Left hindlimb (tissue), 1 donor: ENCODE measurements around the gene CRYBG3.

ENCODE experiments used
- DNase-seq: peaks from one replicate; pipeline ENCODE4 v3.0.0-alpha.2; 2018

The CRYBG3 gene

GRCh38 chr3:97839944-97840343, 18.1 kb downstream of the CRYBG3 start:
- no peak for DNase-seq

GRCh38 chr3:97841304-97841703, 19.5 kb downstream of the CRYBG3 start:
- DNase-seq = no peak

GRCh38 chr3:97841956-97842355, 20.1 kb downstream of the CRYBG3 start:
- no peak for DNase-seq

- DNase-seq = no peak
These were observed 27.0 kb downstream of the CRYBG3 start for GRCh38 chr3:97848779-97849178.

- no peak for DNase-seq
These were observed 35.6 kb downstream of the CRYBG3 start for GRCh38 chr3:97857401-97857800.

- no peak for DNase-seq
These were observed 38.6 kb downstream of the CRYBG3 start for GRCh38 chr3:97860364-97860763.

GRCh38 chr3:97862582-97862981, 40.8 kb downstream of the CRYBG3 start:
- no peak for DNase-seq

- DNase-seq = no peak
These were observed 41.2 kb downstream of the CRYBG3 start for GRCh38 chr3:97863031-97863430.

GRCh38 chr3:97863775-97864174, 42.0 kb downstream of the CRYBG3 start:
- no peak for DNase-seq

GRCh38 chr3:97871186-97871585, 49.4 kb downstream of the CRYBG3 start:
- DNase-seq = no peak

- no peak for DNase-seq
These were observed 50.2 kb downstream of the CRYBG3 start for GRCh38 chr3:97871801-97872524.

GRCh38 chr3:97872525-97873042, 50.8 kb downstream of the CRYBG3 start:
- DNase-seq = no peak

- no peak for DNase-seq
These were observed 58.5 kb downstream of the CRYBG3 start for GRCh38 chr3:97880267-97880666.

GRCh38 chr3:97882975-97883598, 61.3 kb downstream of the CRYBG3 start:
- no peak for DNase-seq

- no peak for DNase-seq
These were observed 61.9 kb downstream of the CRYBG3 start for GRCh38 chr3:97883736-97884135.

GRCh38 chr3:97884586-97885123, 62.8 kb downstream of the CRYBG3 start:
- DNase-seq = no peak

- DNase-seq = no peak
These were observed 64.4 kb downstream of the CRYBG3 start for GRCh38 chr3:97885931-97886824.

GRCh38 chr3:97889814-97890213, 68.0 kb downstream of the CRYBG3 start:
- DNase-seq = no peak

GRCh38 chr3:97892852-97893251, 71.0 kb downstream of the CRYBG3 start:
- DNase-seq = no peak

- DNase-seq = no peak
These were observed 73.4 kb downstream of the CRYBG3 start for GRCh38 chr3:97895216-97895615.

GRCh38 chr3:97896129-97896528, 74.3 kb downstream of the CRYBG3 start:
- no peak for DNase-seq

- no peak for DNase-seq
These were observed 74.7 kb downstream of the CRYBG3 start for GRCh38 chr3:97896547-97896946.

GRCh38 chr3:97899331-97899730, 77.5 kb downstream of the CRYBG3 start:
- DNase-seq = no peak
